Left cardiac atrium (tissue), 4 donors: ENCODE data around the gene FRMD4A. TPM values are rescaled to one million over a fixed set of nuclear protein-coding genes. Genes with fewer than 3 reads are reported as not detected.
"Not testable (repeated sequence)": the region's sequence is repeated elsewhere in the genome, so short reads cannot be mapped to it uniquely, and the experiment has no call there.

Source experiments
- ATAC-seq, 2 donors: fragments of 200-7000 bp; cut with Tn5 transposase; one replicate each; pipeline ENCODE4 v1.9.1; 2020; ENCODE audit warnings: mild to moderate bottlenecking in 2 of 2, moderate library complexity in 2 of 2
- DNase-seq: peaks from one replicate; pipeline ENCODE4 v3.0.0-alpha.2; 2020
- intact Hi-C, 2 donors: fragments of 100-400 bp; cut with DNase I; formaldehyde crosslinking; loops; one replicate each; pipeline versions ENCODE4 v1.14.1 to v1.15.1; 2022 to 2023
- total RNA-seq, 2 donors: library from RNA; stranded (reverse); fragmentation: NEBNext Ultra II Directional; extraction: Animal tissue kit (Norgen Biotek cat#: 25700); gene quantifications; one replicate each; pipeline ENCODE4 v1.2.1, GENCODE V29; 2021
- donor health status: DM: no; HTN: yes; CAD: no.
- donor health status: DM: no; HTN: yes; CAD: no; lungs with severe emphysema.
- donor health status: DM: yes; HTN: yes; CAD: no.
- donor health status: Dilated cardiomyopathy.

FRMD4A gene
- total RNA-seq, 2 donors from 2014 or later, result 39.0 to 44.2 TPM

GRCh38 chr10:13957856-13958255 is 372.9 kb downstream of the FRMD4A start:
- no peak for DNase-seq
- no peak for ATAC-seq
- intact Hi-C loops, result no loop called here

DNA sequence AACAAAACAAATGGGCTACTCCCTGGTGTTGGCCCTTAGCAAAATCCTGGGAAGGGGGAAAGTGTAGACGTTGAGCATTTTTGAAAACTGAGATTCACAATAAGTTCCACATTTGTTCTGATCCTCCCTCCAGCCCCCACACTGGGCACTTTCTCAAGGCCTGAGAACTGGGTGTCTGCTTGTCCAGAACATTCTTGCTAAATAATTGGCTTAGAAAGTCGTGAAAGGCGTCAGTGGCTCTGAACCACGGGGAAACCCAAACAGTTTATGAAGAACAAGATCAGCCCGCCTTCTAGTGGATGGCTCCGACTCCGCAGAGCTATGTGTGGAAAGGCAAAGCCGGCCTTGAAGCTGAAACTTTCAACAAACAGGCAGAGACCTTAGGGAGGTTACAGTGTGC is 373.9 kb downstream of the FRMD4A start:
- ATAC-seq, result peak; percentile 78 to 95
- intact Hi-C loops, result no loop called here
- peak; percentile 71 for DNase-seq

- ATAC-seq, result no peak
- intact Hi-C loops, result no loop called here
- no peak for DNase-seq
These were observed 375.2 kb downstream of the FRMD4A start for GRCh38 chr10:13955409-13956068.

DNA sequence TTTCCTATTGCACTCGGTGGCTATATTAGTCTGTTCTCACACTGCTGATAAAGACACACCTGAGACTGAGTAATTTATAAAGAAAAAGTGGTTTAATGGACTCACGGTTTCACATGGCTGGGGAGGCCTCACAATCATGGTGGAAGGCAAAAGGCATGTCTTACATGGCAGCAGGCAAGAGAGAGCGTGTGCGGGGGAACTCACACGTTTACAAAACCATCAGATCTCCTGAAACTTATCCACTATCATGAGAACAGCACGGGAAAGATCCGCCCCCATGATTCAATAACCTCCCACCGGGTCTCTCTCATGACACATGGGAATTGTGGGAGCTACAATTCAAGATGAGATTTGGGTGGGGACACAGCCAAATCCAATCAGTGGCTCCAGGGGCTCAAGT is 376.5 kb downstream of the FRMD4A start:
- ATAC-seq, intact Hi-C loops, DNase-seq: not testable (repeated sequence)

DNA sequence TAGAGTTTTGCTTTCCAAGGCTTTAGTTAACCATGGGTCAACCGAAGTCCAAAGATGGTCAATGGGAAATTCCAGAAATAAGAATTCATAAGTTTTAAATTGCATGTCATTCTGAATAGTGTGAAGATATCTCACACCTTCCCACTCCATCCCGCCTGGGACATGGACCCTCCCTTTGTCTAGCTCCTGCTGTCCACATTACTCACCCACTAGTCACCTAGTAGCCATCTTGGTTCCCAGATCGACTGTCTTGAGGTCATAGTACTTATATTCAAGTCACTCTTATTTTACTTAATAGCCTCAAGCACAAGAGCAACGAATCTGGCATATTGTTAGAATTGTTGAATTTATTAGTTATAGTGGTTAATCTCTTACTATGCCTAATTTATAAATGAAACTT is 377.4 kb downstream of the FRMD4A start:
- ATAC-seq (no peak), DNase-seq (no peak)
- intact Hi-C loops, result no loop called here

DNA sequence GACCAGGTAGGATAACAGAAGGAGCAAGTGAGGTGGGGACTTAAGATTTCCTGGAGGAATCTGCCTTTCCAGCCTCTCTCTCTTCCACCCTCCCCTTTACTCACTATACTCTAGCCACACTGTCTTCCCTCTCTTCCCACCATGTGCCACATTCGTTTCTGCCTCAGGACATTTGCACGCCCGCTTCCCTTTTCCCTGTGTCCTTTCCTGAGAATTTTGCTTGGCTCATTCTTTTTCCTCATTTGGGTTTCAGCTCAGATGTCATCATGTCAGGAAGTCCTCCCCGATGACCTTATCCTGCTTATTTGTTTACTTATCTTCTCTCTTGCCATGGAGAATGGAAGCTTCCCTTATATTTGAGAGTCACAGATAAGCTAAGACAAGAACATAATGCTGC is 380.2 kb downstream of the FRMD4A start:
- intact Hi-C loops, result no loop called here
- DNase-seq (no peak), ATAC-seq (no peak)

- intact Hi-C loops, result no loop called here
- ATAC-seq (peak; percentile 17 to 77), DNase-seq (no peak)
These were observed 380.7 kb downstream of the FRMD4A start for GRCh38 chr10:13949844-13950542.

- ATAC-seq, result no peak
- intact Hi-C loops, result no loop called here
- no peak for DNase-seq
These were observed 384.6 kb downstream of the FRMD4A start for GRCh38 chr10:13946209-13946460.

- intact Hi-C loops, result no loop called here
- ATAC-seq, result peak; percentile 28 to 46
- no peak for DNase-seq
These were observed 385.1 kb downstream of the FRMD4A start for GRCh38 chr10:13945390-13946208.

GRCh38 chr10:13944823-13945222 is 385.9 kb downstream of the FRMD4A start:
- ATAC-seq (peak in 1 of 2 donors; percentile 15), DNase-seq (no peak)
- intact Hi-C loops, result no loop called here

GRCh38 chr10:13943735-13944398 is 386.9 kb downstream of the FRMD4A start:
- ATAC-seq, result peak in 1 of 2 donors; percentile 67
- intact Hi-C loops, result no loop called here
- no peak for DNase-seq

GRCh38 chr10:13942035-13942434 is 388.7 kb downstream of the FRMD4A start:
- no peak for ATAC-seq
- no peak for DNase-seq
- intact Hi-C loops, result no loop called here

DNA sequence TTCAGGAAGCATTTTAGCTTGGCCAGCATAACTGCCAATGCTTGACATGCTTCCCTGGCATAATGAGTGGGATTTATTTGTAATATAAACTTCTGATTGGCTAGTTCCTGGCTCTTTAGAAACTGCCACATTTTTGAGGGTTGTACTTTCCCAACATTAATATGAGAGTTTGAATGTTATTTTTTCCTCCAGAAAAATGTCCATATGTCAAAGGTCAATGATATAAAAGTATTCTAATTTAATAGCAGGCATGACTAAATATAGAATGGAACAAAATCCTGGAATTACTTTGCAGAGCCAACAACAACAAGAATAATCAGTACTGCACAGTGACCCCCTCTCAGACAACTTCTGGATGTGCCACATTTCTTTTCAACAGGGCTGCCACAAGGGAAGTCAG is 391.3 kb downstream of the FRMD4A start:
- DNase-seq (no peak), ATAC-seq (peak in 1 of 2 donors; percentile 41)
- intact Hi-C loops, result no loop called here

- intact Hi-C loops, result no loop called here
- ATAC-seq, result no peak
- DNase-seq, result no peak
These were observed 391.8 kb downstream of the FRMD4A start for GRCh38 chr10:13938950-13939349.

DNA sequence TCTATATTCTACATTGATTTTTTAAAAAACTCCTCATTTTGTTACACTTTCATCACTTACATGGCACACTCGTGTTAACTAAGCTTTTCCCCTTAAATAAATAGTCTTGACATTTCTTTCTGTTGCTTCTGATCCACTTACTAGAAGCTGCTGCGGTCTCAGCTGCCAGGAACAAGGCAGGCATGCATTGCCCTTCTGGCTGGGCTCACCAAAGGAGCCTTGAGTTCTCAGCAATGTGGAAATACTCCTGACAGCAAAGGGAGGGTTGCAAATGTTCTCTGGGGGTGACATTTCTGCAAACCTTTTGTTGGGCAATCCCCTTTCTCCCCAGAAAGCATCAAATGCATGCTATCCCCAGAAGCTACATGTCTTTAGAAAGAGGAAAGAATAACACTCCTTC is 393.9 kb downstream of the FRMD4A start:
- ATAC-seq, result peak in 1 of 2 donors; percentile 67
- DNase-seq, result no peak
- intact Hi-C loops, result no loop called here

GRCh38 chr10:13930120-13930519 is 400.6 kb downstream of the FRMD4A start:
- peak; percentile 69 to 84 for ATAC-seq
- intact Hi-C loops, result no loop called here
- no peak for DNase-seq

DNA sequence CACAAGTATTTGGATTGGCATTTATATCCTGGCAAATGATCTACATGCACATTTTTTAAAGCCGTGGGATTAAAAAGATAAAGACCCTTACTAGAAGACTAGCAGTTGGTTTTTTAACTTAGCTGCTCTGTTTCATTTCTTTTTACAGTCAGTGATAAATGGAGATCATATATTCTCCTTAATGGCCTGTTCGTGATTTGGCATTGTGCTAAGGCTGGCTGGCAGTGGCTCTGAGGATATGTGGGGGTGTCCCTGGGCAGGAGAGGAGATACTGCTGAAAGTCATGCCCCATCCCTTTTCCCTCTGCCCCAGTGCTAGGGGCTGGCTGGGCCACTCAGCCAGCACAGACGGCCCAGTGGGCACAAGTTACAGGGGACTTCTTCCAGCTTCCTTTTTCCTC is 402.3 kb downstream of the FRMD4A start:
- no peak for ATAC-seq
- intact Hi-C loops, result no loop called here
- DNase-seq, result no peak

- peak in 1 of 2 donors; percentile 6 for ATAC-seq
- intact Hi-C loops, result no loop called here
These were observed 404.5 kb downstream of the FRMD4A start for GRCh38 chr10:13925971-13926780.

More at GRCh38 chr10:13925971-13926780, 404.5 kb downstream of the FRMD4A start:
- no peak for DNase-seq
